ENCODE results near the gene PRDX5. TPM values are rescaled to one million over a fixed set of nuclear protein-coding genes. Genes with fewer than 3 reads are reported as not detected.

Gene PRDX5
- total RNA-seq, 2 experiments from 2014 or later: 97.4 to 106 TPM

GRCh38 chr11:64339286-64339685 lies 21.4 kb downstream of the PRDX5 start:
- peak overlapping the region; percentile 92 for H3K27ac Mint-ChIP-seq
- CTCF ChIA-PET: interaction anchor here (0.7 to 1.1 kb wide), 2 partner anchors 8 to 18 kb away, joined by 3 to 5 read pairs; no protein-coding TSS in a partner anchor

GRCh38 chr11:64339754-64340408 lies 22.0 kb downstream of the PRDX5 start, which contains the start of gene CCDC88B:
Gene CCDC88B (plus strand): TSS chr11:64340204. CDS start chr11:64340267, 63 bp downstream.
- CTCF ChIA-PET: interaction anchor here (0.7 to 1.1 kb wide), 2 partner anchors 8 to 18 kb away, joined by 3 to 5 read pairs; no protein-coding TSS in a partner anchor
- POLR2A ChIA-PET: interaction anchor here (0.6 to 0.7 kb wide), 2 partner anchors 8 to 70 kb away, joined by 3 to 4 read pairs; no protein-coding TSS in a partner anchor
- H3K4me1 Mint-ChIP-seq: peaks cover 48% of the 10 kb centered on the region
- H3K36me3 Mint-ChIP-seq (ENCODE audit: low read depth): peaks cover 23% of the 10 kb centered on the region
- DNase-seq: peak; percentile 91
- no peaks in the 10 kb centered on the region for H3K9me3 Mint-ChIP-seq
- H3K27me3 Mint-ChIP-seq: no peaks in the 10 kb centered on the region
- peak within 1 kb of the TSS; percentile 92 for H3K27ac Mint-ChIP-seq
- peak within 1 kb of the TSS; percentile 84 for H3K4me3 Mint-ChIP-seq

More at GRCh38 chr11:64339286-64339685, 21.4 kb downstream of the PRDX5 start:
- peak overlapping the region; percentile 84 for H3K4me3 Mint-ChIP-seq
- DNase-seq: no peak
- peaks cover 49% of the 10 kb centered on the region for H3K4me1 Mint-ChIP-seq
- peaks cover 23% of the 10 kb centered on the region for H3K36me3 Mint-ChIP-seq (ENCODE audit: low read depth)
- H3K27me3 Mint-ChIP-seq: no peaks in the 10 kb centered on the region
- POLR2A ChIA-PET: no interaction called here
- no peaks in the 10 kb centered on the region for H3K9me3 Mint-ChIP-seq

GRCh38 chr11:64340671-64341335 lies 22.9 kb downstream of the PRDX5 start:
- H3K9me3 Mint-ChIP-seq: no peaks in the 10 kb centered on the region
- H3K36me3 Mint-ChIP-seq (ENCODE audit: low read depth): peaks cover 27% of the 10 kb centered on the region
- CTCF ChIA-PET: interaction anchor here (0.5 to 3.5 kb wide), 7 partner anchors 9 to 555 kb away, joined by 5 to 29 read pairs (median 11); partner anchors contain the start of genes ESRRA, PRDX5, RPS6KA4 and TRMT112
- H3K27ac Mint-ChIP-seq: peak overlapping the region; percentile 92
- peak; percentile 76 for DNase-seq
- peaks cover 48% of the 10 kb centered on the region for H3K4me1 Mint-ChIP-seq
- H3K27me3 Mint-ChIP-seq: no peaks in the 10 kb centered on the region
- peak overlapping the region; percentile 84 for H3K4me3 Mint-ChIP-seq
- POLR2A ChIA-PET: no interaction called here

- no peak for DNase-seq
- ChIA-PET CTCF (interaction anchor here (0.5 to 3.5 kb wide), 11 partner anchors 9 to 556 kb away, joined by 3 to 29 read pairs (median 10); partner anchors contain the start of genes ESRRA, PRDX5, RPS6KA4 and TRMT112), POLR2A (no interaction called here)
- Mint-ChIP-seq H3K27me3 (no peaks in the 10 kb centered on the region), H3K4me1 (peaks cover 53% of the 10 kb centered on the region), H3K36me3 (ENCODE audit: low read depth) (peaks cover 27% of the 10 kb centered on the region), H3K27ac (no peak overlapping the region), H3K4me3 (peak overlapping the region; percentile 84), H3K9me3 (no peaks in the 10 kb centered on the region)
Measured at GRCh38 chr11:64341429-64341828, 23.5 kb downstream of the PRDX5 start.

- H3K4me1 Mint-ChIP-seq: peaks cover 53% of the 10 kb centered on the region
- peaks cover 27% of the 10 kb centered on the region for H3K36me3 Mint-ChIP-seq (ENCODE audit: low read depth)
Measured at GRCh38 chr11:64341851-64342791, 24.2 kb downstream of the PRDX5 start.

GRCh38 chr11:64342869-64343745 lies 25.2 kb downstream of the PRDX5 start:
- no peaks in the 10 kb centered on the region for H3K27me3 Mint-ChIP-seq
- ChIA-PET POLR2A (no interaction called here), CTCF (interaction anchor here (0.7 to 3.5 kb wide), 12 partner anchors 8 to 400 kb away, joined by 3 to 29 read pairs (median 8); partner anchors contain the start of genes ESRRA, PRDX5, RPS6KA4 and TRMT112)
- no peaks in the 10 kb centered on the region for H3K9me3 Mint-ChIP-seq
- no peak overlapping the region for H3K27ac Mint-ChIP-seq
- H3K4me3 Mint-ChIP-seq: peak overlapping the region; percentile 44
- H3K4me1 Mint-ChIP-seq: peaks cover 43% of the 10 kb centered on the region
- H3K36me3 Mint-ChIP-seq (ENCODE audit: low read depth): peaks cover 21% of the 10 kb centered on the region
- DNase-seq: no peak

More at GRCh38 chr11:64341851-64342791, 24.2 kb downstream of the PRDX5 start:
- H3K4me3 Mint-ChIP-seq: peak overlapping the region; percentile 84
- POLR2A ChIA-PET: no interaction called here
- H3K27ac Mint-ChIP-seq: no peak overlapping the region
- CTCF ChIA-PET: interaction anchor here (0.7 to 3.5 kb wide), 13 partner anchors 9 to 401 kb away, joined by 3 to 29 read pairs (median 7); partner anchors contain the start of genes ESRRA, PRDX5, RPS6KA4 and TRMT112
- H3K9me3 Mint-ChIP-seq: no peaks in the 10 kb centered on the region
- no peaks in the 10 kb centered on the region for H3K27me3 Mint-ChIP-seq
- peak; percentile 93 for DNase-seq

GRCh38 chr11:64343767-64344559 lies 26.0 kb downstream of the PRDX5 start:
- H3K9me3 Mint-ChIP-seq: no peaks in the 10 kb centered on the region
- no peaks in the 10 kb centered on the region for H3K27me3 Mint-ChIP-seq
- no peak for DNase-seq
- no peak overlapping the region for H3K4me3 Mint-ChIP-seq
- H3K4me1 Mint-ChIP-seq: peaks cover 36% of the 10 kb centered on the region
- CTCF ChIA-PET: interaction anchor here (0.7 to 3.5 kb wide), 7 partner anchors 9 to 91 kb away, joined by 3 to 29 read pairs (median 6); partner anchors contain the start of genes PRDX5 and TRMT112
- peaks cover 19% of the 10 kb centered on the region for H3K36me3 Mint-ChIP-seq (ENCODE audit: low read depth)
- H3K27ac Mint-ChIP-seq: no peak overlapping the region
- POLR2A ChIA-PET: no interaction called here

- ChIA-PET CTCF (interaction anchor here (0.9 to 3.5 kb wide), 5 partner anchors 8 to 40 kb away, joined by 3 to 15 read pairs (median 6); partner anchors contain the start of genes PRDX5 and TRMT112), POLR2A (no interaction called here)
- Mint-ChIP-seq H3K4me1 (peaks cover 27% of the 10 kb centered on the region), H3K36me3 (ENCODE audit: low read depth) (peaks cover 21% of the 10 kb centered on the region), H3K27ac (no peak overlapping the region), H3K4me3 (no peak overlapping the region), H3K27me3 (no peaks in the 10 kb centered on the region), H3K9me3 (no peaks in the 10 kb centered on the region)
- DNase-seq: no peak
Measured at GRCh38 chr11:64344787-64345186, 26.9 kb downstream of the PRDX5 start.

GRCh38 chr11:64347193-64347867 lies 29.4 kb downstream of the PRDX5 start:
- POLR2A ChIA-PET: no interaction called here
- peaks cover 14% of the 10 kb centered on the region for H3K36me3 Mint-ChIP-seq (ENCODE audit: low read depth)
- no peaks in the 10 kb centered on the region for H3K9me3 Mint-ChIP-seq
- DNase-seq: no peak
- H3K27ac Mint-ChIP-seq: peak overlapping the region; percentile 61
- H3K27me3 Mint-ChIP-seq: no peaks in the 10 kb centered on the region
- CTCF ChIA-PET: interaction anchor here (1.2 to 4.1 kb wide), 3 partner anchors 10 to 16 kb away, joined by 3 to 17 read pairs (median 10); no protein-coding TSS in a partner anchor
- peaks cover 11% of the 10 kb centered on the region for H3K4me1 Mint-ChIP-seq
- no peak overlapping the region for H3K4me3 Mint-ChIP-seq

- CTCF ChIA-PET: interaction anchor here (0.8 to 4.1 kb wide), 3 partner anchors 9 to 17 kb away, joined by 3 to 17 read pairs (median 3); partner anchors contain the start of gene RPS6KA4
- no peak for DNase-seq
- H3K4me3 Mint-ChIP-seq: no peak overlapping the region
- H3K36me3 Mint-ChIP-seq (ENCODE audit: low read depth): peaks cover 12% of the 10 kb centered on the region
- no peak overlapping the region for H3K27ac Mint-ChIP-seq
- no peaks in the 10 kb centered on the region for H3K27me3 Mint-ChIP-seq
- POLR2A ChIA-PET: no interaction called here
- no peaks in the 10 kb centered on the region for H3K9me3 Mint-ChIP-seq
- H3K4me1 Mint-ChIP-seq: peaks cover 8% of the 10 kb centered on the region
Measured at GRCh38 chr11:64348383-64349024, 30.6 kb downstream of the PRDX5 start.
